Smooth muscle cell (in vitro differentiated cells): Measurements from ENCODE around the gene CELF6. TPM values are rescaled to one million over a fixed set of nuclear protein-coding genes. Genes with fewer than 3 reads are reported as not detected.

Source experiments
- DNase-seq: peaks from one replicate; lab custom pipeline; 2025; ENCODE audit not compliant: unreplicated experiment; lab: John Stamatoyannopoulos, UW
- H2AFZ ChIP-seq: fragments of 200-600 bp; sonication (generic); 2 replicates; pipeline ENCODE4 v1.6.0; 2016; ENCODE audit warnings: antibody characterized with exemption, low read depth, mild to moderate bottlenecking
- H3F3A ChIP-seq: fragments of 200-600 bp; sonication (generic); 2 replicates; pipeline ENCODE4 v1.6.0; 2017; ENCODE audit warnings: antibody characterized with exemption, low read depth
- H3K27ac ChIP-seq: fragments of 200-600 bp; sonication (generic); 2 replicates; pipeline ENCODE4 v1.5.1; 2016; ENCODE audit warnings: low read depth, mild to moderate bottlenecking
- H3K27me3 ChIP-seq: fragments of 200-600 bp; sonication (generic); 2 replicates; pipeline ENCODE4 v1.6.1; 2016; ENCODE audit warnings: low read depth, mild to moderate bottlenecking
- H3K36me3 ChIP-seq: fragments of 200-600 bp; sonication (generic); 2 replicates; pipeline ENCODE4 v1.5.1; 2016; ENCODE audit warnings: low read depth
- H3K4me1 ChIP-seq: fragments of 200-600 bp; sonication (generic); 2 replicates; pipeline ENCODE4 v1.5.1; 2016; ENCODE audit warnings: low read depth
- H3K4me2 ChIP-seq: fragments of 200-600 bp; sonication (generic); 2 replicates; pipeline ENCODE4 v1.6.0; 2016; ENCODE audit warnings: mild to moderate bottlenecking
- H3K4me3 ChIP-seq: fragments of 200-600 bp; sonication (generic); 2 replicates; pipeline ENCODE4 v1.5.1; 2016; ENCODE audit warnings: mild to moderate bottlenecking
- H3K79me2 ChIP-seq: fragments of 200-600 bp; sonication (generic); 2 replicates; pipeline ENCODE4 v1.6.0; 2016; ENCODE audit warnings: low read depth, mild to moderate bottlenecking
- H3K9ac ChIP-seq: fragments of 200-600 bp; sonication (generic); 2 replicates; pipeline ENCODE4 v1.6.0; 2016; ENCODE audit warnings: low read depth
- H3K9me3 ChIP-seq: fragments of 200-600 bp; sonication (generic); replicated peaks from 2 replicates; pipeline ENCODE4 v1.5.1; 2016; ENCODE audit warnings: low read depth
- H4K20me1 ChIP-seq: fragments of 200-600 bp; sonication (generic); 2 replicates; pipeline ENCODE4 v1.6.0; 2016; ENCODE audit warnings: low read depth
- CTCF ChIP-seq: fragments of 200-600 bp; sonication (generic); IDR thresholded peaks from 2 replicates; pipeline ENCODE4 v1.5.1; 2017; ENCODE audit warnings: borderline replicate concordance, mild to moderate bottlenecking, antibody characterized with exemption; ENCODE audit not compliant: insufficient read depth, poor library complexity, severe bottlenecking
- WGBS: methylation state at CpG from one replicate; pipeline ENCODE4 v1.1.7; 2016; ENCODE audit warnings: low lambda C conversion rate; 5-methylcytosine and 5-hydroxymethylcytosine counted together
- polyA plus RNA-seq: library from polyadenylated mRNA; unstranded; fragments of >200 nt; fragmentation: Nextera tagmentation; extraction: Ambion mirVana; gene quantifications from 2 replicates; pipeline ENCODE4 v1.2.1, GENCODE V29; 2016
- total RNA-seq: library from RNA; depleted of rRNA; stranded (reverse); fragments of >200 nt; gene quantifications from 2 replicates; pipeline ENCODE4 v1.2.3, GENCODE V29; 2014

CELF6 gene
- total and polyA plus RNA-seq, 2 experiments from 2014 or later: 0.43 to 1.9 TPM

- no peaks in the 10 kb centered on the region for H3K9me3 ChIP-seq
- no peak overlapping the region for H3K4me2 ChIP-seq
- H3K79me2 ChIP-seq: no peaks in the 10 kb centered on the region
- H3K27ac ChIP-seq: no peak overlapping the region
- no peak for DNase-seq
- no peaks in the 10 kb centered on the region for H3K4me1 ChIP-seq
- H3K4me3 ChIP-seq: no peak overlapping the region
- no peaks in the 10 kb centered on the region for H3F3A ChIP-seq
- no peak overlapping the region for H3K9ac ChIP-seq
- H3K27me3 ChIP-seq: no peaks in the 10 kb centered on the region
- no peak for TF ChIP-seq CTCF
- no peak overlapping the region for H2AFZ ChIP-seq
- H3K36me3 ChIP-seq: no peaks in the 10 kb centered on the region
- whole genome bisulfite sequencing: 96% methylated on average over 41 of the region's 49 CpGs
- no peaks in the 10 kb centered on the region for H4K20me1 ChIP-seq
These were observed 31.0 kb downstream of the CELF6 start for GRCh38 chr15:72288796-72289596.

GRCh38 chr15:72285927-72286516 is 33.9 kb downstream of the CELF6 start:
- DNase-seq: no peak
- TF ChIP-seq CTCF: peak; percentile 53
- no peak overlapping the region for H3K4me3 ChIP-seq

GRCh38 chr15:72285402-72285801 is 34.6 kb downstream of the CELF6 start:
- WGBS: 39% methylated on average over 3 of the region's 3 CpGs
- no peaks in the 10 kb centered on the region for H3F3A ChIP-seq
- no peak overlapping the region for H3K27ac ChIP-seq
- no peak overlapping the region for H3K4me3 ChIP-seq
- no peaks in the 10 kb centered on the region for H3K36me3 ChIP-seq
- no peak overlapping the region for H2AFZ ChIP-seq
- TF ChIP-seq CTCF: no peak
- no peaks in the 10 kb centered on the region for H3K79me2 ChIP-seq
- H3K9ac ChIP-seq: no peak overlapping the region
- no peaks in the 10 kb centered on the region for H3K4me1 ChIP-seq
- no peak overlapping the region for H3K4me2 ChIP-seq
- H3K27me3 ChIP-seq: no peaks in the 10 kb centered on the region
- DNase-seq: no peak
- no peaks in the 10 kb centered on the region for H3K9me3 ChIP-seq
- H4K20me1 ChIP-seq: no peaks in the 10 kb centered on the region

More at GRCh38 chr15:72285927-72286516, 33.9 kb downstream of the CELF6 start:
- no peaks in the 10 kb centered on the region for H4K20me1 ChIP-seq
- H3K27me3 ChIP-seq: no peaks in the 10 kb centered on the region
- no peak overlapping the region for H3K27ac ChIP-seq
- no peak overlapping the region for H3K4me2 ChIP-seq
- no peaks in the 10 kb centered on the region for H3K36me3 ChIP-seq
- H3K9ac ChIP-seq: no peak overlapping the region
- H3K79me2 ChIP-seq: no peaks in the 10 kb centered on the region
- H2AFZ ChIP-seq: no peak overlapping the region
- no peaks in the 10 kb centered on the region for H3F3A ChIP-seq
- WGBS: 52% methylated on average over 10 of the region's 10 CpGs
- H3K9me3 ChIP-seq: no peaks in the 10 kb centered on the region
- H3K4me1 ChIP-seq: no peaks in the 10 kb centered on the region

GRCh38 chr15:72284781-72285180 is 35.2 kb downstream of the CELF6 start:
- WGBS: 91% methylated on average over 1 of the region's 1 CpG
- Histone ChIP-seq H3F3A (no peaks in the 10 kb centered on the region), H2AFZ (no peak overlapping the region), H3K9me3 (no peaks in the 10 kb centered on the region), H3K79me2 (no peaks in the 10 kb centered on the region), H3K27ac (no peak overlapping the region), H3K4me2 (no peak overlapping the region), H3K27me3 (no peaks in the 10 kb centered on the region), H3K4me3 (no peak overlapping the region), H4K20me1 (no peaks in the 10 kb centered on the region), H3K4me1 (no peaks in the 10 kb centered on the region), H3K9ac (no peak overlapping the region), H3K36me3 (no peaks in the 10 kb centered on the region)
- no peak for DNase-seq
- TF ChIP-seq CTCF: no peak
